Cortex of kidney (tissue), 1 donor: Measurements from ENCODE around the gene KAT8.
"Not testable (repeated sequence)": the region's sequence is repeated elsewhere in the genome, so short reads cannot be mapped to it uniquely, and the experiment has no call there.

Source experiments
- DNase-seq: peaks from one replicate; lab custom pipeline; 2025; lab: John Stamatoyannopoulos, UW

KAT8 gene

GRCh38 chr16:31083981-31084380 is 33.5 kb upstream of the KAT8 start:
- DNase-seq, result no peak

- no peak for DNase-seq
Measured at GRCh38 chr16:31084584-31085302, 32.7 kb upstream of the KAT8 start.

GRCh38 chr16:31085411-31085810 is 32.1 kb upstream of the KAT8 start:
- DNase-seq, result no peak

GRCh38 chr16:31085873-31086628 is 31.4 kb upstream of the KAT8 start:
- DNase-seq, result no peak

- no peak for DNase-seq
Measured at GRCh38 chr16:31086629-31086906, 30.9 kb upstream of the KAT8 start.

- no peak for DNase-seq
Measured at GRCh38 chr16:31087481-31087880, 30.0 kb upstream of the KAT8 start.

GRCh38 chr16:31087971-31088370 is 29.5 kb upstream of the KAT8 start:
- no peak for DNase-seq

GRCh38 chr16:31088459-31089183 is 28.8 kb upstream of the KAT8 start, which contains the start of gene PRSS53:
Gene PRSS53, minus strand, starts transcription at chr16:31088943. Its CDS starts 134 bp downstream, at chr16:31088809.
- no peak for DNase-seq

GRCh38 chr16:31089199-31089598 is 28.3 kb upstream of the KAT8 start:
- DNase-seq, result no peak

GRCh38 chr16:31090540-31090939 is 26.9 kb upstream of the KAT8 start:
- DNase-seq, result no peak

- no peak for DNase-seq
Measured at GRCh38 chr16:31092330-31092729, 25.1 kb upstream of the KAT8 start.

- DNase-seq, result no peak
Measured at GRCh38 chr16:31093132-31093703, 24.2 kb upstream of the KAT8 start.

- no peak for DNase-seq
Measured at GRCh38 chr16:31094088-31094423, 23.4 kb upstream of the KAT8 start.

GRCh38 chr16:31094424-31095120 is 22.9 kb upstream of the KAT8 start, which contains the start of gene VKORC1:
Gene VKORC1, minus strand, starts transcription at chr16:31094797. Its CDS starts 68 bp downstream, at chr16:31094729.
- DNase-seq, result peak; percentile 22

GRCh38 chr16:31099860-31100638 is 17.4 kb upstream of the KAT8 start:
- DNase-seq, result no peak

GRCh38 chr16:31100876-31101641 is 16.4 kb upstream of the KAT8 start:
- DNase-seq, result not testable (repeated sequence)

GRCh38 chr16:31105677-31106213 is 11.7 kb upstream of the KAT8 start:
- DNase-seq, result no peak

GRCh38 chr16:31106509-31107464 is 10.7 kb upstream of the KAT8 start:
- no peak for DNase-seq

GRCh38 chr16:31107465-31107867 is 10.0 kb upstream of the KAT8 start:
- DNase-seq, result no peak
